K562 (cell line): Measurements from ENCODE around the gene TM4SF5. TPM values are rescaled to one million over a fixed set of nuclear protein-coding genes. Genes with fewer than 3 reads are reported as not detected.

Source experiments
- ATAC-seq: fragments of 200-7000 bp; cut with Tn5 transposase; 3 replicates; pipeline ENCODE4 v1.9.1; 2020; ENCODE audit warnings: moderate library complexity
- BruUV-seq: library from RNA; stranded (reverse); fragments of 400-500 nt; replicated peaks from 2 replicates; lab custom pipeline; 2021; lab: Mats Ljungman, UMichigan
- CTCF ChIA-PET: fragments of 300-600 bp; formaldehyde crosslinking; extraction: SDS; loops from one replicate; lab custom pipeline; 2021; ENCODE audit warnings: low intra/inter-chr PET ratio; lab: Yijun Ruan, JAX
- POLR2A ChIA-PET: fragments of 300-600, 350-650 bp; sonication (Branson Sonifier 250); formaldehyde crosslinking; extraction: SDS; loops from one replicate; lab custom pipeline; 2021; ENCODE audit warnings: antibody characterized with exemption, inconsistent platforms; lab: Yijun Ruan, JAX
- DNase-seq, 4 experiments: peaks; one replicate each; pipeline versions ENCODE4 v3.0.0 to v3.0.0-alpha.2; 2011 to 2018; ENCODE audit warnings: low spot score in 3 of 4, mixed read lengths in 3 of 4; ENCODE audit errors: extremely low read depth in 1 of 4
- FAIRE-seq: peaks from 2 replicates; lab custom pipeline; 2011; peaks lifted over from hg19 to GRCh38; lab: Jason Lieb, UNC
- H2AFZ ChIP-seq: 2 replicates; pipeline ENCODE4 v1.6.0; 2011; ENCODE audit warnings: low read depth, low read length, control low read depth, inconsistent platforms
- H3K27ac ChIP-seq: fragments of 200-600 bp; 3 replicates; pipeline ENCODE4 v1.8.0; 2011; ENCODE audit warnings: low read depth, mild to moderate bottlenecking, control low read depth, inconsistent platforms, low read length, moderate library complexity, mixed read lengths; ENCODE audit errors: extremely low read depth
- H3K27me3 ChIP-seq, 2 experiments: fragments of 300-600 bp in 1 of 2; 2 replicates in 1 of 2; 3 replicates in 1 of 2; pipeline versions ENCODE4 v1.6.0 to v1.8.0; 2011; ENCODE audit warnings: inconsistent platforms in 2 of 2, low read length in 2 of 2, mild to moderate bottlenecking in 1 of 2, mixed read lengths in 1 of 2, moderate library complexity in 1 of 2; ENCODE audit not compliant: control insufficient read depth in 2 of 2, insufficient read depth in 2 of 2
- H3K36me3 ChIP-seq: fragments of 300-600 bp; 3 replicates; pipeline ENCODE4 v1.8.0; 2011; ENCODE audit warnings: mild to moderate bottlenecking, low read length, inconsistent platforms; ENCODE audit not compliant: control insufficient read depth, insufficient read depth
- H3K4me1 ChIP-seq, 2 experiments: fragments of 200-600 bp in 1 of 2; replicated peaks in 1 of 2; 2 replicates in 1 of 2; 3 replicates in 1 of 2; pipeline versions ENCODE4 v1.5.1 to v1.8.0; 2011; ENCODE audit warnings: inconsistent platforms in 2 of 2, low read length in 2 of 2, mild to moderate bottlenecking in 1 of 2, mixed read lengths in 1 of 2, moderate library complexity in 1 of 2; ENCODE audit not compliant: control insufficient read depth in 2 of 2, insufficient read depth in 2 of 2
- H3K4me2 ChIP-seq: 2 replicates; pipeline ENCODE4 v1.6.1; 2011; ENCODE audit warnings: low read length, control low read depth, inconsistent platforms, mixed read lengths; ENCODE audit not compliant: insufficient read depth
- H3K4me3 ChIP-seq: fragments of 200-600 bp; sonication (generic), shearing (Covaris generic); 2 replicates; pipeline ENCODE4 v1.5.1; 2016; ENCODE audit warnings: control low read depth, inconsistent platforms
- H3K79me2 ChIP-seq: fragments of 200-600 bp; 3 replicates; pipeline ENCODE4 v1.8.0; 2011; ENCODE audit warnings: low read length, inconsistent platforms; ENCODE audit not compliant: control insufficient read depth, insufficient read depth
- H3K9ac ChIP-seq, 2 experiments: 2 replicates each; pipeline versions ENCODE4 v1.6.0 to v1.6.1; 2011; ENCODE audit warnings: low read depth in 2 of 2, low read length in 2 of 2, control low read depth in 1 of 2, inconsistent platforms in 1 of 2, mild to moderate bottlenecking in 1 of 2, mixed read lengths in 1 of 2; ENCODE audit not compliant: insufficient read depth in 1 of 2
- H3K9me1 ChIP-seq: one replicate; pipeline ENCODE4 v1.6.0; 2011; ENCODE audit warnings: inconsistent platforms, mild to moderate bottlenecking, low read length, moderate library complexity; ENCODE audit not compliant: control insufficient read depth, insufficient read depth
- H3K9me3 ChIP-seq: replicated peaks from 2 replicates; pipeline ENCODE4 v1.5.1; 2011; ENCODE audit warnings: low read depth, low read length, inconsistent platforms; ENCODE audit not compliant: control insufficient read depth, insufficient read depth
- H4K20me1 ChIP-seq: replicated peaks from 2 replicates; pipeline ENCODE4 v1.6.1; 2011; ENCODE audit warnings: low read length, inconsistent platforms, mixed read lengths; ENCODE audit not compliant: control insufficient read depth, insufficient read depth
- COPS2 ChIP-seq: fragments of 450-650 bp; conservative IDR thresholded peaks from 2 replicates; pipeline ENCODE4 v1.6.1; 2016; ENCODE audit warnings: mild to moderate bottlenecking, moderate library complexity
- MECOM ChIP-seq: fragments of 250-450 bp; sonication (Bioruptor Pico); IDR thresholded peaks from 2 replicates; pipeline ENCODE4 v1.8.0; 2022; ENCODE audit warnings: inconsistent platforms
- SIX5 ChIP-seq, 2 experiments: IDR thresholded peaks; 2 replicates each; pipeline ENCODE4 v1.6.1; 2011; ENCODE audit warnings: low read length in 2 of 2, borderline replicate concordance in 1 of 2, low read depth in 1 of 2, mild to moderate bottlenecking in 1 of 2, moderate library complexity in 1 of 2; ENCODE audit not compliant: insufficient read depth in 1 of 2
- TRIM28 ChIP-seq: fragments of 450-650 bp; IDR thresholded peaks from 2 replicates; pipeline ENCODE4 v1.6.1; 2017
- WGBS: fragments of 100-300 bp; shearing (Covaris generic); methylation state at CpG from one replicate; pipeline ENCODE4 v1.1.6; 2016; ENCODE audit warnings: low coverage, mixed read lengths; ENCODE audit not compliant: insufficient coverage; ENCODE audit errors: missing lambda C conversion rate; 5-methylcytosine and 5-hydroxymethylcytosine counted together
- in situ Hi-C: fragments of 300-500 bp; cut with MboI; formaldehyde crosslinking; loops from 4 replicates; pipeline ENCODE4 v1.15.0; 2018; ENCODE audit warnings: inconsistent platforms, mixed read lengths
- intact Hi-C: fragments of 100-400 bp; cut with micrococcal nuclease; formaldehyde crosslinking; loops from 2 replicates; pipeline ENCODE4 v1.14.2; 2022
- polyA plus RNA-seq, 8 experiments: library from polyadenylated mRNA; depleted of rRNA in 4 of 8; stranded (reverse) in 5 of 8; unstranded in 3 of 8; fragments of >200 nt; fragmentation: Nextera tagmentation in 2 of 8; fragmentation: Illumina TruSeq in 1 of 8; extraction: Ambion mirVana in 2 of 8; extraction: Trizol in 1 of 8; gene quantifications; 2 replicates each; pipeline versions ENCODE4 v1.2.1 to v1.2.3, GENCODE V29; 2011 to 2014; ENCODE audit warnings: inconsistent platforms in 1 of 8, missing spikeins in 1 of 8
- total RNA-seq, 7 experiments: library from RNA; depleted of rRNA in 6 of 7; stranded (reverse); fragments of >200 nt in 6 of 7; fragmentation: Illumina TruSeq in 2 of 7; extraction: Trizol in 2 of 7; gene quantifications; 2 replicates each; pipeline versions ENCODE4 v1.2.1 to v1.2.3, GENCODE V29; 2011 to 2021; ENCODE audit warnings: low replicate concordance in 1 of 7
- TF ChIP-seq, protein P1 (sequence below): fragments of 450-650 bp; formaldehyde crosslinking; IDR thresholded peaks from 2 replicates; pipeline ENCODE4 v1.4.0; 2022; ENCODE audit warnings: mild to moderate bottlenecking, moderate library complexity

The TM4SF5 gene
- total and polyA plus RNA-seq, 9 of the 15 experiments (the other 6 are each of a cell fraction or from before 2014, with no cell fraction given): not detected

GRCh38 chr17:4725646-4726310 is 45.9 kb upstream of the TM4SF5 start:
- Histone ChIP-seq H3K27me3 (no peaks in the 10 kb centered on the region), H3K9ac (no peak overlapping the region), H3K4me1 (peaks cover 7 to 11% of the 10 kb centered on the region in 2 experiments), H3K27ac (no peak overlapping the region), H2AFZ (no peak overlapping the region), H3K79me2 (no peaks in the 10 kb centered on the region), H3K9me3 (no peaks in the 10 kb centered on the region), H3K36me3 (no peaks in the 10 kb centered on the region), H3K4me3 (no peak overlapping the region), H4K20me1 (0 out of 2 replicates have a peak, but pooled peaks cover 3% of the 10 kb centered on the region), H3K9me1 (no peaks in the 10 kb centered on the region), H3K4me2 (no peak overlapping the region)
- no peak for DNase-seq
- ChIA-PET POLR2A (interaction anchor here (0.8 kb wide), 1 partner anchor 11 kb away, joined by 3 read pairs; no protein-coding TSS in a partner anchor), CTCF (no interaction called here)
- in situ Hi-C loops: no loop called here
- no peak for ATAC-seq
- intact Hi-C loops: no loop called here
- WGBS: 36% methylated on average over 3 of the region's 9 CpGs
- TF ChIP-seq MECOM: no peak
- TF ChIP-seq COPS2: no peak
- TF ChIP-seq SIX5 (IDR thresholded peaks at IDR 0.05; ENCODE audit: borderline replicate concordance in 1 of 2, insufficient read depth in 1 of 2, low read depth in 1 of 2, low read length in 2 of 2): no peak
- TF ChIP-seq, protein P1, sequence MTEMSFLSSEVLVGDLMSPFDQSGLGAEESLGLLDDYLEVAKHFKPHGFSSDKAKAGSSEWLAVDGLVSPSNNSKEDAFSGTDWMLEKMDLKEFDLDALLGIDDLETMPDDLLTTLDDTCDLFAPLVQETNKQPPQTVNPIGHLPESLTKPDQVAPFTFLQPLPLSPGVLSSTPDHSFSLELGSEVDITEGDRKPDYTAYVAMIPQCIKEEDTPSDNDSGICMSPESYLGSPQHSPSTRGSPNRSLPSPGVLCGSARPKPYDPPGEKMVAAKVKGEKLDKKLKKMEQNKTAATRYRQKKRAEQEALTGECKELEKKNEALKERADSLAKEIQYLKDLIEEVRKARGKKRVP (CRISPR knock-in tag): no peak
- no peak for TF ChIP-seq TRIM28
- no peak for FAIRE-seq
- BruUV-seq: no TSS peak
